Panc1 (cell line): Measurements from ENCODE around the gene NARS2.

Source experiments
- CTCF ChIP-seq: fragments of 450-650 bp; IDR thresholded peaks from 2 replicates; pipeline ENCODE4 v1.5.1; 2017; ENCODE audit warnings: mild to moderate bottlenecking
- POLR2AphosphoS5 ChIP-seq: IDR thresholded peaks from 2 replicates; pipeline ENCODE4 v1.6.1; 2012; ENCODE audit warnings: mild to moderate bottlenecking, low read depth, low read length, moderate library complexity
- TF ChIP-seq, protein P1 (sequence below), 2 experiments: IDR thresholded peaks; 2 replicates each; pipeline ENCODE4 v1.6.1; 2011 to 2012; ENCODE audit warnings: low read depth in 2 of 2, control low read depth in 1 of 2, low read length in 1 of 2, mild to moderate bottlenecking in 1 of 2, moderate library complexity in 1 of 2; ENCODE audit not compliant: insufficient read depth in 1 of 2

DNA sequence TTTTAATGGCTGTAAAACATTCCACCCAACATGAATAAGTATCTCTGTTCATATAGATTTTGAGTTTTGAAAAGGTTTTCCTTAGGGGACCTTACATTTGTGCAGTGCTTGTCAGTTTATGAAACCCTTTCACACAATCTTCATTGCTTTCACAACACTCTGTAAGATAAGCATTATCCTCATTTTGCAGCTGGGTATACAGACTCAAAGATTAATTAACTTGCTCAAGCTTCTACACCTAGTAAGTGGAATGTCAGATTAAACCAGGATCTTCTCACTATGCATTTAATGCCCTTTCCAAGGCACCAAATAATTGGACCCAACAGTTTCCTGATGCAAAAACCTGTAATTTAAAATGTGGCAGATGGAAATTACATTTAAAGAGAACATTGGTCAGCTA lies 145.5 kb downstream of the NARS2 start:
- TF ChIP-seq CTCF (no peak), POLR2AphosphoS5 (no peak)
- TF ChIP-seq, protein P1, sequence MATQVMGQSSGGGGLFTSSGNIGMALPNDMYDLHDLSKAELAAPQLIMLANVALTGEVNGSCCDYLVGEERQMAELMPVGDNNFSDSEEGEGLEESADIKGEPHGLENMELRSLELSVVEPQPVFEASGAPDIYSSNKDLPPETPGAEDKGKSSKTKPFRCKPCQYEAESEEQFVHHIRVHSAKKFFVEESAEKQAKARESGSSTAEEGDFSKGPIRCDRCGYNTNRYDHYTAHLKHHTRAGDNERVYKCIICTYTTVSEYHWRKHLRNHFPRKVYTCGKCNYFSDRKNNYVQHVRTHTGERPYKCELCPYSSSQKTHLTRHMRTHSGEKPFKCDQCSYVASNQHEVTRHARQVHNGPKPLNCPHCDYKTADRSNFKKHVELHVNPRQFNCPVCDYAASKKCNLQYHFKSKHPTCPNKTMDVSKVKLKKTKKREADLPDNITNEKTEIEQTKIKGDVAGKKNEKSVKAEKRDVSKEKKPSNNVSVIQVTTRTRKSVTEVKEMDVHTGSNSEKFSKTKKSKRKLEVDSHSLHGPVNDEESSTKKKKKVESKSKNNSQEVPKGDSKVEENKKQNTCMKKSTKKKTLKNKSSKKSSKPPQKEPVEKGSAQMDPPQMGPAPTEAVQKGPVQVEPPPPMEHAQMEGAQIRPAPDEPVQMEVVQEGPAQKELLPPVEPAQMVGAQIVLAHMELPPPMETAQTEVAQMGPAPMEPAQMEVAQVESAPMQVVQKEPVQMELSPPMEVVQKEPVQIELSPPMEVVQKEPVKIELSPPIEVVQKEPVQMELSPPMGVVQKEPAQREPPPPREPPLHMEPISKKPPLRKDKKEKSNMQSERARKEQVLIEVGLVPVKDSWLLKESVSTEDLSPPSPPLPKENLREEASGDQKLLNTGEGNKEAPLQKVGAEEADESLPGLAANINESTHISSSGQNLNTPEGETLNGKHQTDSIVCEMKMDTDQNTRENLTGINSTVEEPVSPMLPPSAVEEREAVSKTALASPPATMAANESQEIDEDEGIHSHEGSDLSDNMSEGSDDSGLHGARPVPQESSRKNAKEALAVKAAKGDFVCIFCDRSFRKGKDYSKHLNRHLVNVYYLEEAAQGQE (IDR thresholded peaks at IDR 0.05; ENCODE audit: insufficient read depth in 1 of 2, low read depth in 2 of 2, low read length in 1 of 2) = no peak
